A673 (cell line): ENCODE measurements around the gene ZFYVE21. TPM values are rescaled to one million over a fixed set of nuclear protein-coding genes. Genes with fewer than 3 reads are reported as not detected.
A peak's percentile ranks its signal among the peaks of the same experiment; 100 is the strongest.

ENCODE experiments used
- BruUV-seq: library from RNA; stranded (reverse); fragments of 400-500 nt; replicated peaks from 2 replicates; lab custom pipeline; 2021; lab: Mats Ljungman, UMichigan
- CTCF ChIA-PET: fragments of 300-600 bp; sonication (Branson Sonifier 250); formaldehyde crosslinking; loops from one replicate; lab custom pipeline; 2022; ENCODE audit warnings: antibody characterized with exemption; lab: Charles Lee
- POLR2A ChIA-PET: fragments of 300-600 bp; sonication (Branson Sonifier 250); formaldehyde crosslinking; loops from one replicate; lab custom pipeline; 2022; ENCODE audit warnings: antibody characterized with exemption; ENCODE audit not compliant: low non-redundant PET; lab: Charles Lee
- DNase-seq: peaks from one replicate; pipeline ENCODE4 v3.0.0-alpha.2; 2015; ENCODE audit warnings: low spot score
- H3K27ac ChIP-seq: fragments of 200-600 bp; sonication (generic); 2 replicates; pipeline ENCODE4 v1.5.1; 2016; ENCODE audit warnings: mixed run types, low read depth, mild to moderate bottlenecking, mixed read lengths, antibody characterized with exemption, low read length; ENCODE audit not compliant: poor library complexity, severe bottlenecking
- H3K27me3 ChIP-seq: fragments of 200-600 bp; sonication (generic); replicated peaks from 2 replicates; pipeline ENCODE4 v1.6.1; 2017; ENCODE audit warnings: mixed run types, low read depth, mild to moderate bottlenecking, mixed read lengths, antibody characterized with exemption, low read length; ENCODE audit not compliant: insufficient read depth, poor library complexity
- H3K36me3 ChIP-seq: fragments of 200-600 bp; sonication (generic); 2 replicates; pipeline ENCODE4 v1.6.1; 2016; ENCODE audit warnings: mixed run types, mild to moderate bottlenecking, mixed read lengths, antibody characterized with exemption, low read length; ENCODE audit not compliant: insufficient read depth, poor library complexity, severe bottlenecking
- H3K4me1 ChIP-seq: fragments of 200-600 bp; sonication (generic); 2 replicates; pipeline ENCODE4 v1.6.1; 2017; ENCODE audit warnings: mixed run types, mild to moderate bottlenecking, mixed read lengths, antibody characterized with exemption, low read length; ENCODE audit not compliant: insufficient read depth, poor library complexity, severe bottlenecking
- H3K4me3 ChIP-seq: fragments of 200-600 bp; sonication (generic); 2 replicates; pipeline ENCODE4 v1.5.1; 2016; ENCODE audit warnings: low read depth, mixed run types, mild to moderate bottlenecking, mixed read lengths, low read length; ENCODE audit not compliant: poor library complexity, severe bottlenecking
- H3K9me3 ChIP-seq: fragments of 200-600 bp; sonication (generic); 2 replicates; pipeline ENCODE4 v1.6.1; 2016; ENCODE audit warnings: mixed run types, low read depth, mild to moderate bottlenecking, mixed read lengths, antibody characterized with exemption, low read length; ENCODE audit not compliant: poor library complexity, severe bottlenecking
- EZH2 ChIP-seq: fragments of 200-600 bp; sonication (generic); IDR thresholded peaks from 2 replicates; pipeline ENCODE4 v1.6.1; 2017; ENCODE audit warnings: borderline replicate concordance, low read depth, mild to moderate bottlenecking, mixed read lengths, antibody characterized with exemption, low read length; ENCODE audit not compliant: poor library complexity, severe bottlenecking
- intact Hi-C: fragments of 100-400 bp; cut with micrococcal nuclease; formaldehyde crosslinking; loops from one replicate; pipeline ENCODE4 v1.10.0; 2022; ENCODE audit not compliant: unreplicated experiment
- total RNA-seq: library from RNA; stranded (reverse); gene quantifications from 2 replicates; pipeline ENCODE4 v1.2.3, GENCODE V29; 2021
- TF ChIP-seq, protein P1 (sequence below): fragments of 300-800, 200-600 bp; sonication (generic); conservative IDR thresholded peaks from 2 replicates; pipeline ENCODE4 v1.5.1; 2017; ENCODE audit warnings: low read depth, mild to moderate bottlenecking, antibody characterized with exemption, low read length, moderate library complexity, mixed read lengths

The ZFYVE21 gene
- total RNA-seq, 1 experiment from 2014 or later = 35.7 TPM

DNA sequence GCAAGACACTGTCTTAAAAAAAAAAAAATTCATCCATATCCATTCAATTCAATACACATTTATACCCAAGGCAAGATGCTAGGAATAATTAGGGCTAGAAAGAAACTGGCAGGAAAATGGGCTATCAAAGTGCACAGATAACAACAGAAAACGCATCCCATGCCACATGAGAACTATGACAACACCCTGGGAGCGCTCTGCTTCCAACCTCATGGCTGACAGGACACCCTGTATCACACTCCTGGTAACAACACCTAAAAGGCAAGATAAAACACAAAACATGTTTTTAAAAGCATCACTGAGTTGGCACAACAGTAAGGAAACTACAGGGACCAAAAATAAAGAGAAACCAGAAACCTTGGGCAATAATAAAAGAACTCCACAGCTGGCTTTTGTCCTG lies 54.9 kb downstream of the ZFYVE21 start:
- Histone ChIP-seq H3K27me3 (no peaks in the 10 kb centered on the region), H3K4me1 (no peaks in the 10 kb centered on the region), H3K27ac (no peak overlapping the region), H3K4me3 (no peak overlapping the region), H3K9me3 (no peaks in the 10 kb centered on the region), H3K36me3 (no peaks in the 10 kb centered on the region)
- intact Hi-C loops = no loop called here
- TF ChIP-seq, protein P1, sequence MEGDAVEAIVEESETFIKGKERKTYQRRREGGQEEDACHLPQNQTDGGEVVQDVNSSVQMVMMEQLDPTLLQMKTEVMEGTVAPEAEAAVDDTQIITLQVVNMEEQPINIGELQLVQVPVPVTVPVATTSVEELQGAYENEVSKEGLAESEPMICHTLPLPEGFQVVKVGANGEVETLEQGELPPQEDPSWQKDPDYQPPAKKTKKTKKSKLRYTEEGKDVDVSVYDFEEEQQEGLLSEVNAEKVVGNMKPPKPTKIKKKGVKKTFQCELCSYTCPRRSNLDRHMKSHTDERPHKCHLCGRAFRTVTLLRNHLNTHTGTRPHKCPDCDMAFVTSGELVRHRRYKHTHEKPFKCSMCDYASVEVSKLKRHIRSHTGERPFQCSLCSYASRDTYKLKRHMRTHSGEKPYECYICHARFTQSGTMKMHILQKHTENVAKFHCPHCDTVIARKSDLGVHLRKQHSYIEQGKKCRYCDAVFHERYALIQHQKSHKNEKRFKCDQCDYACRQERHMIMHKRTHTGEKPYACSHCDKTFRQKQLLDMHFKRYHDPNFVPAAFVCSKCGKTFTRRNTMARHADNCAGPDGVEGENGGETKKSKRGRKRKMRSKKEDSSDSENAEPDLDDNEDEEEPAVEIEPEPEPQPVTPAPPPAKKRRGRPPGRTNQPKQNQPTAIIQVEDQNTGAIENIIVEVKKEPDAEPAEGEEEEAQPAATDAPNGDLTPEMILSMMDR = no peak
- TF ChIP-seq EZH2 = no peak
- POLR2A ChIA-PET = no interaction called here
- DNase-seq = no peak
- CTCF ChIA-PET = interaction anchor here (0.5 kb wide), 1 partner anchor 222 kb away, joined by 4 read pairs; no protein-coding TSS in a partner anchor
- BruUV-seq = no TSS peak

DNA sequence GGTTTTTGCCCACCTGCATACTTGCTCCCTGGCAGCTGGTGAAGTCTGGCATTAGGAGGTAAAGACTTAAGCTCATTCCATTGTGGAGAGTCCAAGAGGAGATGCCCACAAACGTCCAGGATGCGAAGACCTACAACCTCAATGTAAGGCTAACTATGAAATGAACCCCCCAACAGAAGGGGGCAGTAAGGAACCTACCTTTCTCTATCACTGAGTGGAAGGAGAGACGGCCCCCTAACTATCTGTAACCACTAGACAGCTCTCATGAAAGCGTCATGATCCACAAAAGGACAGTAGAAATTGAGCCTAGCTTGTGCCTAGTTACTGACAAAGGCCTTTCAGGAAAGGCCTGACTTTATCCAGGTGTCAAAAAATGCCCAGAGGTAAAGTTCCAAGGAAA lies 55.3 kb downstream of the ZFYVE21 start:
- ChIA-PET CTCF (no interaction called here), POLR2A (no interaction called here)
- intact Hi-C loops = no loop called here
- BruUV-seq = no TSS peak
- no peak overlapping the region for H3K27ac ChIP-seq
- H3K4me1 ChIP-seq = no peaks in the 10 kb centered on the region
- TF ChIP-seq EZH2 = no peak
- TF ChIP-seq, protein P1 = peak; percentile 20; the same call in 1 of the 2 replicates
- no peaks in the 10 kb centered on the region for H3K36me3 ChIP-seq
- no peak overlapping the region for H3K4me3 ChIP-seq
- DNase-seq = no peak
- no peaks in the 10 kb centered on the region for H3K27me3 ChIP-seq
- no peaks in the 10 kb centered on the region for H3K9me3 ChIP-seq

DNA sequence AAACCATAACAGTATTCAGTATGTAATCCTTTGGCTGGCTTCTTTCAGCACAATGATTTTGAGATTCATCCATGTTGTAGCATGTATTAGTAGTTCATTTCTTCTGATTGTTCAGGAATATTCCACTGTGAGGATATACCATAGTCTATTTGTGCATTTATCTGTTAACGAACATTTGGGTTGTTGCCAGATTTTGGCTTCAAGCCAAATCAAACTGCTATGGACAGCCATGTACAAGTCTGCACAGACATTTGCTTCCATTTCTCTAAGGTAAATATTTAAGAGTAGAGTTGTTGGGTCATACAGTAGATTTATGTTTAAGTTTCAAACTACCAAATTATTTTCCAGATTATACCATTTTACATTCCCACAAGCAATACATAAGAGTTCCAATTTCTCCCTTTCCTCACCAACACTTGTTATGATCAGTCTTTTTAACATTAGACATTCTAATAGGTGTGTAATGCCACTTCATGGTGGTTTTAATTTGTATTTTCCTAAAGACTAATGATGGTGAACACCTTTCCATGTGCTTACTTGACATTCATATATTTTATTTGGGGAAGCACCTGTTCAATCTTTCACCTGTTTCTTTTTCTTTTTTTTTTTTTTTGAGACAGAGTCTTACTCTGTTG lies 56.6 kb downstream of the ZFYVE21 start:
- no peaks in the 10 kb centered on the region for H3K4me1 ChIP-seq
- H3K36me3 ChIP-seq = no peaks in the 10 kb centered on the region
- H3K27ac ChIP-seq = no peak overlapping the region
- H3K9me3 ChIP-seq = no peaks in the 10 kb centered on the region
- BruUV-seq = no TSS peak
- ChIA-PET POLR2A (no interaction called here), CTCF (no interaction called here)
- intact Hi-C loops = no loop called here
- DNase-seq = no peak
- no peak overlapping the region for H3K4me3 ChIP-seq
- TF ChIP-seq, protein P1 = no peak
- no peak for TF ChIP-seq EZH2
- no peaks in the 10 kb centered on the region for H3K27me3 ChIP-seq
